ENCODE results near the gene FES. TPM values are rescaled to one million over a fixed set of nuclear protein-coding genes. Genes with fewer than 3 reads are reported as not detected.
A peak's percentile ranks its signal among the peaks of the same experiment; 100 is the strongest.

The FES gene
- total and polyA plus RNA-seq, 2 of the 13 experiments (the other 11 are each of a cell fraction or from before 2014, with no cell fraction given) = 4.0 to 9.5 TPM

GRCh38 chr15:90934949-90935751 is 50.8 kb downstream of the FES start, which contains the start of gene UNC45A (continued):
- TF ChIP-seq ZNF773 (CRISPR knock-in tag; IDR thresholded peaks at IDR 0.05; ENCODE audit: borderline replicate concordance) (no peak), ZNF564 (CRISPR knock-in tag; IDR thresholded peaks at IDR 0.05) (0 out of 2 replicates have a peak, but pooled peaks have one; percentile 50), ZHX1 (CRISPR knock-in tag; IDR thresholded peaks at IDR 0.05; ENCODE audit: low read depth) (0 out of 2 replicates have a peak, but pooled peaks have one; percentile 51), ASH2L (IDR thresholded peaks at IDR 0.05; ENCODE audit: insufficient read length, low read depth, low read length) (peak; percentile 26), ZNF224 (CRISPR knock-in tag; IDR thresholded peaks at IDR 0.05) (0 out of 2 replicates have a peak, but pooled peaks have one; percentile 29), FOXA1 (IDR thresholded peaks at IDR 0.05) (no peak), FOXA1 (CRISPR knock-in tag; IDR thresholded peaks at IDR 0.05) (no peak), KDM5A (IDR thresholded peaks at IDR 0.05; ENCODE audit: borderline replicate concordance, low read length) (peak; percentile 49; the same call in 1 of the 2 replicates), IRF9 (CRISPR knock-in tag; IDR thresholded peaks at IDR 0.05; ENCODE audit: borderline replicate concordance) (0 out of 2 replicates have a peak, but pooled peaks have one; percentile 26), ZNF800 (CRISPR knock-in tag; IDR thresholded peaks at IDR 0.05) (peak; percentile 21; the same call in 1 of the 2 replicates), ZNF460 (CRISPR knock-in tag; IDR thresholded peaks at IDR 0.05; ENCODE audit: borderline replicate concordance) (no peak), ZNF121 (CRISPR knock-in tag; IDR thresholded peaks at IDR 0.05) (peak; percentile 91), ZMAT3 (CRISPR knock-in tag; conservative IDR thresholded peaks at IDR 0.05) (0 out of 2 replicates have a peak, but pooled peaks have one; percentile 52), DNMT1 (CRISPR knock-in tag; IDR thresholded peaks at IDR 0.05) (no peak), KMT2A (CRISPR knock-in tag; IDR thresholded peaks at IDR 0.05) (0 out of 2 replicates have a peak, but pooled peaks have one; percentile 27), CTCF (CRISPR knock-in tag; IDR thresholded peaks at IDR 0.05) (peak; percentile 31; the same call in 1 of the 2 replicates), CCDC6 (CRISPR knock-in tag; IDR thresholded peaks at IDR 0.05) (0 out of 2 replicates have a peak, but pooled peaks have one; percentile 53), GMEB2 (CRISPR knock-in tag; IDR thresholded peaks at IDR 0.05; ENCODE audit: low read depth) (no peak), KAT8 (CRISPR knock-in tag; IDR thresholded peaks at IDR 0.05) (peak; percentile 48)

All from HepG2 (cell line).